Activated T-cell treated with anti-CD3 and anti-CD28 coated beads, Interleukin-2, amount 50 U/mL, for 72 hours (primary cell): ENCODE measurements around the gene NAT16. TPM values are rescaled to one million over a fixed set of nuclear protein-coding genes. Genes with fewer than 3 reads are reported as not detected.
"Not testable (repeated sequence)": the region's sequence is repeated elsewhere in the genome, so short reads cannot be mapped to it uniquely, and the experiment has no call there.

Source experiments
- ATAC-seq, 2 donors: fragments of 150-1000 bp; cut with Tn5 transposase; replicated peaks in 1 of 2; 2 replicates each; pipeline ENCODE4 v1.10.0; 2021; ENCODE audit warnings: moderate library complexity in 2 of 2, mild to moderate bottlenecking in 1 of 2
- DNase-seq, 2 donors: peaks; one replicate each; pipeline ENCODE4 v3.0.0; 2021 to 2022; ENCODE audit warnings: mixed read lengths in 1 of 2
- H3K27ac Mint-ChIP-seq: one replicate; pipeline ENCODE4 v1.8.0; 2022; ENCODE audit warnings: mild to moderate bottlenecking, moderate library complexity, mixed read lengths
- H3K27me3 Mint-ChIP-seq: one replicate; pipeline ENCODE4 v1.8.0; 2022; ENCODE audit warnings: low read depth, mixed read lengths
- H3K36me3 Mint-ChIP-seq, 2 donors: one replicate each; pipeline ENCODE4 v1.8.0; 2022; ENCODE audit warnings: mixed read lengths in 2 of 2, mild to moderate bottlenecking in 1 of 2; ENCODE audit not compliant: insufficient read depth in 2 of 2
- H3K4me1 Mint-ChIP-seq: one replicate; pipeline ENCODE4 v1.8.0; 2022; ENCODE audit warnings: low read depth, mixed read lengths
- H3K4me3 Mint-ChIP-seq, 2 donors: one replicate each; pipeline ENCODE4 v1.8.0; 2022; ENCODE audit warnings: mild to moderate bottlenecking in 2 of 2, mixed read lengths in 2 of 2, moderate library complexity in 2 of 2
- H3K9me3 Mint-ChIP-seq, 2 donors: one replicate each; pipeline ENCODE4 v1.8.0; 2022; ENCODE audit warnings: mixed read lengths in 2 of 2
- total RNA-seq, 2 donors: library from RNA; stranded (reverse); gene quantifications; one replicate each; pipeline ENCODE4 v1.2.3, GENCODE V29; 2022

Gene NAT16
- total RNA-seq, 2 donors from 2014 or later, result not detected

- ATAC-seq, result no peak
- H3K36me3 Mint-ChIP-seq, result no peaks in the 10 kb centered on the region
- no peak overlapping the region for H3K27ac Mint-ChIP-seq
- H3K27me3 Mint-ChIP-seq, result no peaks in the 10 kb centered on the region
- H3K4me3 Mint-ChIP-seq, result peak overlapping the region; percentile 72 to 79
- no peak for DNase-seq
- no peaks in the 10 kb centered on the region for H3K9me3 Mint-ChIP-seq
- peaks cover 19% of the 10 kb centered on the region for H3K4me1 Mint-ChIP-seq
Observed at GRCh38 chr7:101155303-101155702, 24.8 kb downstream of the NAT16 start.

DNA sequence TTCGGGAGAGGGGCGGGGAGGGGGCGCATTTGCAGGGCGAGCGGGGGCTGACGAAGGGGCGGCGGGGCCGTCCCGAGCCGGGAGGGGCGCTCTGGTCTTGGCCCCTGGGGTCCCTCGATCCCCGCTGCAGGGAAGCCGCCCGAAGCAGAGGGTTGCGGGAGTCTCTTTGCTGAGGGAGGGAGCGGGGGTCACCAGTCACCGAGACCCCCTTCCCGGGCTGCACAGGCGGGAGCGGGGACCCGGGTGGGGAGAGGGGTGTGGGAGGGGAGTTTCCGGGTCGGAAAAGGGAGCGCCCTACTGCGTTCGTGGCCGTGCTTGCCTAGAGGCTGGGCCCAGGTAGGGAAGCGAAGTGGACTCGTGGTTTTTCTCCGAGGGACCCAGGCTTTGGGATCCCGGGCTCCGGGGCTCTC lies 25.4 kb downstream of the NAT16 start:
- no peak overlapping the region for H3K27ac Mint-ChIP-seq
- no peaks in the 10 kb centered on the region for H3K36me3 Mint-ChIP-seq
- H3K9me3 Mint-ChIP-seq, result no peaks in the 10 kb centered on the region
- peaks cover 19% of the 10 kb centered on the region for H3K4me1 Mint-ChIP-seq
- ATAC-seq, result peak; percentile 31 to 38
- no peak for DNase-seq
- peak overlapping the region; percentile 72 to 79 for H3K4me3 Mint-ChIP-seq
- peaks cover 3% of the 10 kb centered on the region for H3K27me3 Mint-ChIP-seq

DNA sequence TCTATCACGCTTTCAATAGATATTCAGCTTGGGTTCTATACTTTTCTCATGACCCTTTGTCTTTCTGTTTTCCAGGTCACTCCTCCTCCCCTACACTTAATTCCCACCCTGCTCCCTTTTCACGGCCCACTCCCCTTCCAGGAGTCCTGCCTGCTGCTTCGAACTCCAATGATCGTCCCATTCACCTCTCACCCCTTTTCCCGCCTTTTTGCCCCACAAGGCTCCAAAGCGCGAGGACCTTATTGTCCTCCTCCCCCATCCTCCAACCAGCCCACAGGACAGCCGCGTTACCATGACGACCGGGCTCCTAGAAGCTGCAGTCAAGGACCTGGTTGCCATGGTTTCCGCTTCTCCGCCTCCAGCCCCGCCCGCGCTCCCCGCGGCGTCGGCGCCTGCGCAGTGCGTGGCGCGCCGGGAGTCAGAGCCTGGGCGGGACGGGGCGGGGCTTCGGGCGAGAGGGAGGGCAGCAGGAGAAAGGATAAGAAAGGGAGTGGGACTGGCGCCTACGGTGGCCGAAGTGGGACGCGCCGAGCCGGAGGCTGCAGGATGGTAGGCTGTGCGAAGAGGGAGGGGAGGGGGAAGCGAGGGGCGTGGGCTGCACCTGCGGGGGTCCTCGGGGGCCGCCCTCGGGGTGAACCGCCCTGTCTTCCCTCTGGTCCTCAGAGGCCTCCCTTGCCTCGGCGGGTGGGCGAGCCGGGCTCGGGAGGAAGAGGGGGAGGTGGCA lies 26.0 kb downstream of the NAT16 start, which contains the start of gene AP1S1:
Gene AP1S1, plus strand, starts transcription at position 508 of the 724 bp plus-strand sequence. Its CDS starts 39 bp downstream, at position 547.
- H3K4me3 Mint-ChIP-seq, result peak within 1 kb of the TSS; percentile 72 to 79
- H3K27ac Mint-ChIP-seq, result peak within 1 kb of the TSS; percentile 39
- peaks cover 19% of the 10 kb centered on the region for H3K4me1 Mint-ChIP-seq
- H3K36me3 Mint-ChIP-seq, result no peaks in the 10 kb centered on the region
- peak; percentile 89 to 90 for DNase-seq
- no peaks in the 10 kb centered on the region for H3K9me3 Mint-ChIP-seq
- H3K27me3 Mint-ChIP-seq, result peaks cover 8% of the 10 kb centered on the region
- ATAC-seq, result peak; percentile 90 to 93

DNA sequence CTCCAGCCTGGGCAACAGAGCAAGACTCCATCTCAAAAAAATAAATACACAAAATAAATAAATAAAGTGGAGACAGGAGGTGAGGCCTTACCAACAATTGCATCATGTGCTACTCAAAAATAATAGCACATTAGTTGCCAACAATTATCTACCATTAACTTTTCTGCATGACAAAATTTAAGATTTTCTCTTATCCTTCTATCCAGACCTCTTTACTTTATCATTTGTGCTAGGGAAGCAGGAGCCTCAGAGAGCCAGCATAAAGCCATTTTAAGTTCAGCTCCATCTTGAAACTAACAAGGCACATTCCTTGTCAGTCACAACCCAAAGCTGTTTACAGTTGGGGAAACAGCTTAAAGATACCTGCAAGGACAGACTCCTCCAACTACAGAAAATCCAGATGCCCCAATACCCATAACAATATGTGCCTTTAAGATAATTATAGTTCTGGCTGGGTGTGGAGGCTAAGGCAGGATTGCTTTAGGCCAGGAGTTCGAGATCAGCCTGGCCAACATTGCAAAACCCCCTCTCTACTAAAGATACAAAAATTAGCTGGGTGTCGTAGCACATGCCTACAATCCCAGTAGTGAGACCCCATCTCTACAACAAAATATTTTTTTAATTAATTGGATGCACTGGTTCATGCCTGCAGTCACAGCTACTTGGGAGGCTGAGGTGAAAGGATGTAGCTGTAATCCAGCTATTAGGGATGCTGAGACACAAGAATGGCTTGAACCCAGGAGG lies 28.0 kb downstream of the NAT16 start:
- ATAC-seq (no peak), DNase-seq (no peak)
- H3K27ac Mint-ChIP-seq, result no peak overlapping the region
- peaks cover 14% of the 10 kb centered on the region for H3K4me1 Mint-ChIP-seq
- H3K36me3 Mint-ChIP-seq, result no peaks in the 10 kb centered on the region
- no peak overlapping the region for H3K4me3 Mint-ChIP-seq
- peaks cover 11% of the 10 kb centered on the region for H3K27me3 Mint-ChIP-seq
- H3K9me3 Mint-ChIP-seq, result no peaks in the 10 kb centered on the region

- Mint-ChIP-seq H3K4me1 (peaks cover 63% of the 10 kb centered on the region), H3K4me3 (peak overlapping the region; percentile 34 to 36), H3K36me3 (no peaks in the 10 kb centered on the region), H3K27me3 (peaks cover 7% of the 10 kb centered on the region), H3K9me3 (no peaks in the 10 kb centered on the region), H3K27ac (no peak overlapping the region)
- DNase-seq (no peak), ATAC-seq (no peak)
Observed at GRCh38 chr7:101140746-101141382, 39.2 kb downstream of the NAT16 start.

DNA sequence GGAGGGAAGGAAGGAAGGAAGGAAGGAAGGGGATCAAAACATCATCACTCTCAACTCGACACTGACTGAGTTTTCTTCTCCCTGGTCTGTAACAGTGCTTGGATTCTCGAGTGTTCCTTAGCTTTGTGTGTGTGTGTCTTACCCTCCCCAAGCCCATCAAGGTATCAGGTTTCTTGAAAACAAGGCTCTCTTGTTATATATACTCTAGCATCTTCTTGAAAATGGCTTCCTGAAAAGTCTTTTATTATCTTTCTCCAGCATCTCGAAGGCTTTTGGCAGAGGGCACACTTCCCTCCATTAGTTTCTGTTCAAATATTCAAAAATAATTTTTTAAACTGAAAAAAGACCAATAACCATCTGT lies 39.8 kb downstream of the NAT16 start:
- H3K9me3 Mint-ChIP-seq, result no peaks in the 10 kb centered on the region
- ATAC-seq (no peak), DNase-seq (no peak)
- no peak overlapping the region for H3K4me3 Mint-ChIP-seq
- H3K27ac Mint-ChIP-seq, result no peak overlapping the region
- H3K27me3 Mint-ChIP-seq, result peaks cover 9% of the 10 kb centered on the region
- H3K4me1 Mint-ChIP-seq, result peaks cover 63% of the 10 kb centered on the region
- H3K36me3 Mint-ChIP-seq, result no peaks in the 10 kb centered on the region

GRCh38 chr7:101138213-101138870 lies 41.8 kb downstream of the NAT16 start:
- Mint-ChIP-seq H3K9me3 (no peaks in the 10 kb centered on the region), H3K27me3 (peaks cover 25% of the 10 kb centered on the region), H3K36me3 (no peaks in the 10 kb centered on the region), H3K4me1 (peaks cover 74% of the 10 kb centered on the region), H3K4me3 (peak overlapping the region; percentile 52 to 80), H3K27ac (peak overlapping the region; percentile 22)
- ATAC-seq (peak; percentile 97 to 98), DNase-seq (peak; percentile 85 to 88)

- peaks cover 71% of the 10 kb centered on the region for H3K4me1 Mint-ChIP-seq
- peaks cover 25% of the 10 kb centered on the region for H3K27me3 Mint-ChIP-seq
- no peaks in the 10 kb centered on the region for H3K36me3 Mint-ChIP-seq
- ATAC-seq, result no peak
- no peaks in the 10 kb centered on the region for H3K9me3 Mint-ChIP-seq
- H3K4me3 Mint-ChIP-seq, result peak overlapping the region; percentile 52 to 80
- H3K27ac Mint-ChIP-seq, result no peak overlapping the region
- no peak for DNase-seq
Observed at GRCh38 chr7:101137651-101138212, 42.4 kb downstream of the NAT16 start.

- Mint-ChIP-seq H3K9me3 (no peaks in the 10 kb centered on the region), H3K4me1 (peaks cover 49% of the 10 kb centered on the region), H3K36me3 (no peaks in the 10 kb centered on the region)
Observed at GRCh38 chr7:101134399-101134980, 45.6 kb downstream of the NAT16 start.

DNA sequence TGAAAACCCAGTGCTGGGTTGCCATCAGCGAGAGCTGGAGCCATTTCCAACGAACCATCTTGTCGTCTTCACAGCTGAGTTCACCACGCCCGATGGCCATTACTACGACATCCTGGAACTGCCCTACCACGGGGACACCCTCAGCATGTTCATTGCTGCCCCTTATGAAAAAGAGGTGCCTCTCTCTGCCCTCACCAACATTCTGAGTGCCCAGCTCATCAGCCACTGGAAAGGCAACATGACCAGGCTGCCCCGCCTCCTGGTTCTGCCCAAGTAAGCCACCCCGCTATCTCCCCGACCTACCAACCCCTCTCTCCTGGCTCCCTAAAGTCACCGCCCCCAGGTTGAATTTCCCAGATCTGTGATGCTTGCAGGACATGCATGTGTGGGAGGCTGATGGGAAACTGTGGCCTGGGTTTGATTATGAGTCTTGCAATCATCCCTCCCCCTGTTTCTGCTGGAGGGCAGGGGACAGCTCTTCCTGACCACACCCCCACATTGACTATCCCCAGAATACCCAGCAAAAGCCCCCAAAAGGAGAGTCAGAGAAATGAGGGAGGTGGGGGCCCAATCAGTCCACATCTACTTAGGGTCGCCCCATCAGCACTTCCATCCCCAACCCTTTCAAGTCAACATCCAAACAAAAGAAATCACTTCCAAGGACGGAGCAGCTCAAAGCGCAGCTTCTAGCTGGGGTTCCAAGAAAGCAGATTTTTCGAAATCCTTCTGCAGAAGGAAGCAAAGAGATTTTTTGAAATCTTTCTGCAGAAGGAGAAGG lies 46.3 kb downstream of the NAT16 start:
- Mint-ChIP-seq H3K36me3 (no peaks in the 10 kb centered on the region), H3K27ac (no peak overlapping the region), H3K4me3 (no peak overlapping the region), H3K4me1 (peaks cover 43% of the 10 kb centered on the region), H3K27me3 (peaks cover 36% of the 10 kb centered on the region), H3K9me3 (no peaks in the 10 kb centered on the region)
- no peak for DNase-seq
- ATAC-seq, result no peak

More at GRCh38 chr7:101134399-101134980, 45.6 kb downstream of the NAT16 start:
- ATAC-seq, result no peak
- Mint-ChIP-seq H3K27me3 (peaks cover 36% of the 10 kb centered on the region), H3K4me3 (peak overlapping the region in 1 of 2 donors; percentile 21), H3K27ac (no peak overlapping the region)
- no peak for DNase-seq

GRCh38 chr7:101132626-101133600 lies 47.2 kb downstream of the NAT16 start:
- ATAC-seq, H3K36me3 Mint-ChIP-seq, H3K27ac Mint-ChIP-seq, DNase-seq, H3K4me3 Mint-ChIP-seq, H3K9me3 Mint-ChIP-seq: not testable (repeated sequence)
- peaks cover 34% of the 10 kb centered on the region for H3K4me1 Mint-ChIP-seq
- peaks cover 45% of the 10 kb centered on the region for H3K27me3 Mint-ChIP-seq
